HL-60 (cell line): ENCODE measurements around the gene MED13L.

Source experiments
- CTCF ChIP-seq: IDR thresholded peaks from one replicate; pipeline ENCODE4 v1.5.1; 2011; ENCODE audit warnings: low read length, control low read depth, inconsistent platforms; ENCODE audit not compliant: insufficient read depth
- POLR2AphosphoS5 ChIP-seq: IDR thresholded peaks from 2 replicates; pipeline ENCODE4 v1.6.1; 2012; ENCODE audit warnings: low read depth

- TF ChIP-seq CTCF = no peak
- TF ChIP-seq POLR2AphosphoS5 = no peak
Measured at GRCh38 chr12:116018282-116018681, 259.2 kb downstream of the MED13L start.
